GM12873 (cell line): ENCODE data around the gene PMIS2.

Experiments
- CTCF ChIP-seq: IDR thresholded peaks from 2 replicates; pipeline ENCODE4 v1.5.1; 2012; ENCODE audit warnings: low read depth, mild to moderate bottlenecking, moderate library complexity, low read length, control low read depth; ENCODE audit not compliant: insufficient read depth; ENCODE audit errors: missing control alignments

Gene PMIS2

GRCh38 chr19:35562336-35562735 lies 23.6 kb upstream of the PMIS2 start:
- no peak for TF ChIP-seq CTCF

GRCh38 chr19:35562776-35563175 lies 23.2 kb upstream of the PMIS2 start:
- TF ChIP-seq CTCF: no peak

- TF ChIP-seq CTCF: no peak
Observed at GRCh38 chr19:35563207-35563829, 22.7 kb upstream of the PMIS2 start, which contains the start of gene ATP4A. TSS of gene ATP4A (minus strand) at chr19:35563658. CDS start at chr19:35563629, 29 bp downstream.

GRCh38 chr19:35565016-35565856 lies 20.7 kb upstream of the PMIS2 start:
- TF ChIP-seq CTCF: no peak

- TF ChIP-seq CTCF: no peak
Observed at GRCh38 chr19:35566738-35567137, 19.2 kb upstream of the PMIS2 start.

- no peak for TF ChIP-seq CTCF
Observed at GRCh38 chr19:35569281-35569781, 16.6 kb upstream of the PMIS2 start.

GRCh38 chr19:35571406-35571965 lies 14.5 kb upstream of the PMIS2 start:
- no peak for TF ChIP-seq CTCF
